Uterus (tissue), 2 donors: ENCODE measurements around the gene LMAN2L.

Experiments
- POLR2A ChIP-seq, 2 donors: fragments of 450-650 bp; IDR thresholded peaks; one replicate each; pipeline ENCODE4 v1.6.1; 2016; ENCODE audit warnings: antibody characterized with exemption in 2 of 2, mild to moderate bottlenecking in 1 of 2, moderate library complexity in 1 of 2
- TF ChIP-seq, protein P1 (sequence below), 4 experiments: fragments of 200-600 bp in 2 of 4; fragments of 450-650 bp in 2 of 4; sonication (generic) in 2 of 4; IDR thresholded peaks; one replicate each; pipeline ENCODE4 v1.5.1; 2016 to 2019; ENCODE audit warnings: antibody characterized with exemption in 4 of 4, mild to moderate bottlenecking in 2 of 4, moderate library complexity in 1 of 4

DNA sequence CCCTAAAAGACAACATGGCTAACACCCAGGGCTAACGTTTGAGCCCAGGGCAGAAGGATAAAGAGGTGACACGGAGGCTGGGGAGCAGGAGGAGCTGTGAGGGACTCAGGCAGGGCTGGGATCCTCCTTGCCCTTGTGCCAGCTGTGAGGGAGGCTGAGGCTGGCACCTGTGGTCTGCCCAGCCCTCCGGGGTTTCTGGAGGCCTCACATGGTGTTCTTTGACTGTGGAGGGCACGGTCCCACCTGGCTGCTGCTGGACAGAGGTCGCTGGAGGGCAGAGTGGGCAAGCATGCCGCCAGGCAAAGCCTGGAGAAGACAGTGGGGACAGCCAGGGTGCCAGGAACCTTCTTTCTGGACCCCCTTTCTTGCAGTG lies 49.4 kb upstream of the LMAN2L start:
- TF ChIP-seq, protein P1, sequence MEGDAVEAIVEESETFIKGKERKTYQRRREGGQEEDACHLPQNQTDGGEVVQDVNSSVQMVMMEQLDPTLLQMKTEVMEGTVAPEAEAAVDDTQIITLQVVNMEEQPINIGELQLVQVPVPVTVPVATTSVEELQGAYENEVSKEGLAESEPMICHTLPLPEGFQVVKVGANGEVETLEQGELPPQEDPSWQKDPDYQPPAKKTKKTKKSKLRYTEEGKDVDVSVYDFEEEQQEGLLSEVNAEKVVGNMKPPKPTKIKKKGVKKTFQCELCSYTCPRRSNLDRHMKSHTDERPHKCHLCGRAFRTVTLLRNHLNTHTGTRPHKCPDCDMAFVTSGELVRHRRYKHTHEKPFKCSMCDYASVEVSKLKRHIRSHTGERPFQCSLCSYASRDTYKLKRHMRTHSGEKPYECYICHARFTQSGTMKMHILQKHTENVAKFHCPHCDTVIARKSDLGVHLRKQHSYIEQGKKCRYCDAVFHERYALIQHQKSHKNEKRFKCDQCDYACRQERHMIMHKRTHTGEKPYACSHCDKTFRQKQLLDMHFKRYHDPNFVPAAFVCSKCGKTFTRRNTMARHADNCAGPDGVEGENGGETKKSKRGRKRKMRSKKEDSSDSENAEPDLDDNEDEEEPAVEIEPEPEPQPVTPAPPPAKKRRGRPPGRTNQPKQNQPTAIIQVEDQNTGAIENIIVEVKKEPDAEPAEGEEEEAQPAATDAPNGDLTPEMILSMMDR (IDR thresholded peaks at IDR 0.05): no peak
- TF ChIP-seq POLR2A (IDR thresholded peaks at IDR 0.05): no peak
